ENCODE measurements around the gene MRPS11.

GRCh38 chr15:88497109-88497765 is 29.7 kb downstream of the MRPS11 start:
- no peak for TF ChIP-seq POLR2A (IDR thresholded peaks at IDR 0.05)
- TF ChIP-seq CTCF (IDR thresholded peaks at IDR 0.05) = no peak
- no peak for TF ChIP-seq POLR2AphosphoS5 (IDR thresholded peaks at IDR 0.05)
